Measurements from ENCODE around the gene SETMAR.

GRCh38 chr3:4356220-4356540 lies 53.0 kb downstream of the SETMAR start:
- TF ChIP-seq CTCF (IDR thresholded peaks at IDR 0.05) (no peak), POLR2AphosphoS5 (IDR thresholded peaks at IDR 0.05; ENCODE audit: insufficient read depth in 1 of 2, low read depth in 1 of 2) (no peak), POLR2A (IDR thresholded peaks at IDR 0.05) (no peak)
